GM23338 (cell line): ENCODE results near the gene ST6GALNAC1. TPM values are rescaled to one million over a fixed set of nuclear protein-coding genes. Genes with fewer than 3 reads are reported as not detected.

ENCODE experiments used
- ATAC-seq: fragments of 200-7000 bp; cut with Tn5 transposase; 3 replicates; pipeline ENCODE4 v1.9.1; 2020
- DNase-seq: peaks from one replicate; pipeline ENCODE4 v3.0.0-alpha.2; 2015; ENCODE audit warnings: low spot score
- H2AFZ ChIP-seq: fragments of 200-600 bp; sonication (generic); 2 replicates; pipeline ENCODE4 v1.8.0; 2016; ENCODE audit warnings: antibody characterized with exemption, mild to moderate bottlenecking, moderate library complexity
- H3F3A ChIP-seq: fragments of 200-600 bp; sonication (generic); replicated peaks from 2 replicates; pipeline ENCODE4 v1.8.0; 2017; ENCODE audit warnings: antibody characterized with exemption, mixed run types, low read depth
- H3K27ac ChIP-seq: fragments of 200-600 bp; sonication (generic); 2 replicates; pipeline ENCODE4 v1.6.1; 2016; ENCODE audit warnings: low read depth
- H3K27me3 ChIP-seq: fragments of 200-600 bp; sonication (generic); 2 replicates; pipeline ENCODE4 v1.8.0; 2016; ENCODE audit warnings: mild to moderate bottlenecking, mixed run types, moderate library complexity; ENCODE audit not compliant: insufficient read depth
- H3K36me3 ChIP-seq: fragments of 200-600 bp; sonication (generic); 2 replicates; pipeline ENCODE4 v1.8.0; 2016; ENCODE audit warnings: mild to moderate bottlenecking; ENCODE audit not compliant: insufficient read depth
- H3K4me1 ChIP-seq: fragments of 200-600 bp; sonication (generic); 2 replicates; pipeline ENCODE4 v1.8.0; 2016; ENCODE audit warnings: mild to moderate bottlenecking, moderate library complexity; ENCODE audit not compliant: insufficient read depth
- H3K4me2 ChIP-seq: fragments of 200-600 bp; sonication (generic); 2 replicates; pipeline ENCODE4 v1.7.1; 2017; ENCODE audit warnings: mixed run types
- H3K4me3 ChIP-seq: fragments of 200-600 bp; sonication (generic); 2 replicates; pipeline ENCODE4 v1.6.1; 2016; ENCODE audit warnings: mixed run types
- H3K79me2 ChIP-seq: fragments of 200-600 bp; sonication (generic); replicated peaks from 2 replicates; pipeline ENCODE4 v1.8.0; 2017; ENCODE audit warnings: mild to moderate bottlenecking; ENCODE audit not compliant: insufficient read depth
- H3K9me2 ChIP-seq: fragments of 200-600 bp; sonication (generic); 2 replicates; pipeline ENCODE4 v1.8.0; 2017; ENCODE audit not compliant: insufficient read depth
- H4K20me1 ChIP-seq: fragments of 200-600 bp; sonication (generic); replicated peaks from 2 replicates; pipeline ENCODE4 v1.8.0; 2017; ENCODE audit warnings: mild to moderate bottlenecking; ENCODE audit not compliant: insufficient read depth
- H3K27ac Mint-ChIP-seq: 2 replicates; pipeline ENCODE4 v1.8.0; 2020; ENCODE audit warnings: inconsistent platforms, mild to moderate bottlenecking, moderate library complexity, mixed read lengths
- H3K27me3 Mint-ChIP-seq: 3 replicates; pipeline ENCODE4 v1.8.0; 2022; ENCODE audit warnings: low read depth, mild to moderate bottlenecking, moderate library complexity, mixed read lengths, inconsistent platforms; ENCODE audit not compliant: insufficient read depth, poor library complexity
- H3K36me3 Mint-ChIP-seq: 3 replicates; pipeline ENCODE4 v1.8.0; 2021; ENCODE audit warnings: low read depth, mild to moderate bottlenecking, inconsistent platforms, moderate library complexity, mixed read lengths
- H3K4me1 Mint-ChIP-seq: 3 replicates; pipeline ENCODE4 v1.8.0; 2020; ENCODE audit warnings: mild to moderate bottlenecking, inconsistent platforms, mixed read lengths
- H3K4me3 Mint-ChIP-seq: 3 replicates; pipeline ENCODE4 v1.8.0; 2021; ENCODE audit warnings: moderate library complexity, mild to moderate bottlenecking, inconsistent platforms, mixed read lengths
- H3K9me3 Mint-ChIP-seq: 3 replicates; pipeline ENCODE4 v1.8.0; 2020; ENCODE audit warnings: moderate library complexity, mild to moderate bottlenecking, inconsistent platforms, mixed read lengths
- CREB1 ChIP-seq: fragments of 250-450 bp; sonication (Bioruptor Pico); IDR thresholded peaks from 2 replicates; pipeline ENCODE4 v1.5.0; 2020; ENCODE audit warnings: low read depth, mild to moderate bottlenecking, moderate library complexity
- EZH2 ChIP-seq: fragments of 200-600 bp; sonication (generic); IDR thresholded peaks from one replicate; pipeline ENCODE4 v1.8.0; 2017; ENCODE audit warnings: antibody characterized with exemption, mild to moderate bottlenecking, low read depth; ENCODE audit not compliant: unreplicated experiment
- JUNB ChIP-seq: IDR thresholded peaks from one replicate; pipeline ENCODE4 v1.6.1; 2016; ENCODE audit warnings: antibody characterized with exemption; ENCODE audit not compliant: unreplicated experiment
- NANOG ChIP-seq: IDR thresholded peaks from 2 replicates; pipeline ENCODE4 v1.6.1; 2016; ENCODE audit warnings: antibody characterized with exemption, borderline replicate concordance
- POLR2AphosphoS5 ChIP-seq: IDR thresholded peaks from 2 replicates; pipeline ENCODE4 v1.6.1; 2016; ENCODE audit warnings: antibody characterized with exemption, low read depth
- REST ChIP-seq: IDR thresholded peaks from one replicate; pipeline ENCODE4 v1.6.1; 2018; ENCODE audit warnings: antibody characterized with exemption; ENCODE audit not compliant: unreplicated experiment
- STAT1 ChIP-seq: IDR thresholded peaks from one replicate; pipeline ENCODE4 v1.6.1; 2016; ENCODE audit warnings: antibody characterized with exemption; ENCODE audit not compliant: unreplicated experiment
- ZNF114 ChIP-seq: fragments of 250-450 bp; sonication (Bioruptor Pico); IDR thresholded peaks from 2 replicates; pipeline ENCODE4 v1.5.0; 2020; ENCODE audit warnings: mild to moderate bottlenecking, moderate library complexity
- ZNF331 ChIP-seq: fragments of 250-450 bp; sonication (Bioruptor Pico); IDR thresholded peaks from 2 replicates; pipeline ENCODE4 v1.5.0; 2020; ENCODE audit warnings: low read depth, mild to moderate bottlenecking, moderate library complexity
- ZNF462 ChIP-seq: fragments of 250-450 bp; sonication (Bioruptor Pico); IDR thresholded peaks from 2 replicates; pipeline ENCODE4 v1.5.0; 2020; ENCODE audit warnings: mild to moderate bottlenecking, moderate library complexity
- polyA plus RNA-seq: library from polyadenylated mRNA; unstranded; fragments of >200 nt; fragmentation: Nextera tagmentation; extraction: Ambion mirVana; gene quantifications from 2 replicates; pipeline ENCODE4 v1.2.1, GENCODE V29; 2016
- total RNA-seq: library from RNA; depleted of rRNA; stranded (reverse); fragments of >200 nt; shearing (Covaris generic); gene quantifications from 2 replicates; pipeline ENCODE4 v1.2.3, GENCODE V29; 2014
- TF ChIP-seq, protein P1 (sequence below), 2 experiments: fragments of 200-600 bp in 1 of 2; sonication (generic) in 1 of 2; conservative IDR thresholded peaks; 2 replicates each; pipeline versions ENCODE4 v1.5.1 to v1.6.1; 2016 to 2017; ENCODE audit warnings: antibody characterized with exemption in 2 of 2, low read depth in 2 of 2, mild to moderate bottlenecking in 2 of 2, moderate library complexity in 1 of 2
- TF ChIP-seq, protein P2 (sequence below): IDR thresholded peaks from 2 replicates; pipeline ENCODE4 v1.6.1; 2016; ENCODE audit warnings: antibody characterized with exemption

The ST6GALNAC1 gene
- total and polyA plus RNA-seq, 2 experiments from 2014 or later, result not detected

DNA sequence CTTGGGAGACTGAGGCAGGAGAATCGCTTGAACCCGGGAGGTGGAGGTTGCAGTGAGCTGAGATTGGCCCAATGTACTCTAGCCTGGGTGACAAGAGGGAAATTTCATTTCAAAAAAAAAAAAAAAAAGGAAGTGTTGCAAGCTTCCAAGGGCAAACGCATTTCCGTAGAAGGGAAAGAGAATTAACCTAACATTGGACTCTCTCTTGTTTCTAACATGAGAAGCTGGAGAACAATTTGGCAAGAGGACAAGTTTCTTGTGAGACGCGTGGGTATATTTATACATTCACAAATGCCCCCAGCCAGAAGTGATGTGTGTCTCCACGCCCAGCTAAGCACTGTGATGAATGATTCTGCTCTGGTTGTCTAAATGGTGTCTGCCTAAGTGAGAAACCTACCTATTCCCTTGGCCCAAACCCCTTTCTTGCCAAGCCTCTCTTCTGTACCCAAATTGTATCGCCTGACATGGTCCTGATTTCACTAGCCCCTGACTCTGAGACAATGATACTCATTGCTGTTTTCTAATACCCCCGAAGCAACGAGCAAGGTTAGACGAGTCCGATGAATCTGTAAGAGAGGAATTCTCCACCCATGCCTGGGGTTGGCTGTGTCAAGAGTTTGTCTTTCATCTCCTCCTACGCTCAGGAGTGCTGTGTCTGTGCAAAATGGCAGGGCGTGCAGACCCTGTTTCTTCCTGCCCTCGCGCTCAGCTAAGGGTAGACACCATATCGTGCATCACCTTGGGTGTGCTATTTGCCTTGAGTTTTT, 43.7 kb downstream of the ST6GALNAC1 start (continued):
- no peak for TF ChIP-seq REST
- no peak for TF ChIP-seq ZNF331
- TF ChIP-seq STAT1, result no peak
- no peak for TF ChIP-seq EZH2
- TF ChIP-seq ZNF114, result no peak
- TF ChIP-seq CREB1 (CRISPR knock-in tag), result no peak

DNA sequence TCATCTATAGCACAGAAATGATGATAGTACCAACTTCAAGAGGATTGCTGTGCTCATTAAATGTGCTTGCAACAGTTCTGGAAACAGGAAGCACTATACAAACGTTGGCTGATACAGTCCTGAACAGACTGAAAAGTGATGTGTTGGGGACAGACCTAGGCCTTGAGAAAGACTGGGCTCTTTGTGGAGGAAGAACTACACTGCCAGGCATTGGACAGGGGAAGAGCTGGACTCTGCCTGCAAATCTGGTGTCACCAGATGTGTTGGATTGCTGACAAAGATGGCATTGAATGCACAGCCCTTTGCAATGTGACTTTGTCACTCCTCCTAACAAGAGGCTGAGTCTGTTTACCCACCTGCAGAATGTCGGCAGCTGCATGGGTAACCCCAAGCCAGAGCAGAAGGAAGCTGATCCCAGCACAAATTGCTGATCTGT, 45.5 kb downstream of the ST6GALNAC1 start:
- Histone ChIP-seq H4K20me1 (no peaks in the 10 kb centered on the region), H3K27me3 (no peaks in the 10 kb centered on the region), H3K79me2 (no peaks in the 10 kb centered on the region), H3K4me1 (peaks cover 11% of the 10 kb centered on the region), H3K9me2 (0 out of 2 replicates have a peak, but pooled peaks cover under 1% of the 10 kb centered on the region), H2AFZ (no peak overlapping the region), H3F3A (no peaks in the 10 kb centered on the region; the same call in 1 of the 2 replicates), H3K4me2 (no peak overlapping the region), H3K4me3 (no peak overlapping the region), H3K36me3 (no peaks in the 10 kb centered on the region), H3K27ac (no peak overlapping the region)
- H3K9me3 Mint-ChIP-seq, result peaks cover 12% of the 10 kb centered on the region; the same call in 2 of the 3 replicates
- H3K36me3 Mint-ChIP-seq, result no peaks in the 10 kb centered on the region
- no peak overlapping the region for H3K4me3 Mint-ChIP-seq
- DNase-seq, result no peak
- no peak overlapping the region for H3K27ac Mint-ChIP-seq
- peaks cover 17% of the 10 kb centered on the region for H3K4me1 Mint-ChIP-seq
- ATAC-seq, result no peak
- peaks cover 7% of the 10 kb centered on the region for H3K27me3 Mint-ChIP-seq
- TF ChIP-seq POLR2AphosphoS5 (no peak), ZNF331 (no peak), CREB1 (CRISPR knock-in tag) (no peak), ZNF462 (no peak), EZH2 (no peak), STAT1 (no peak), NANOG (no peak), JUNB (no peak)
- TF ChIP-seq, protein P1, sequence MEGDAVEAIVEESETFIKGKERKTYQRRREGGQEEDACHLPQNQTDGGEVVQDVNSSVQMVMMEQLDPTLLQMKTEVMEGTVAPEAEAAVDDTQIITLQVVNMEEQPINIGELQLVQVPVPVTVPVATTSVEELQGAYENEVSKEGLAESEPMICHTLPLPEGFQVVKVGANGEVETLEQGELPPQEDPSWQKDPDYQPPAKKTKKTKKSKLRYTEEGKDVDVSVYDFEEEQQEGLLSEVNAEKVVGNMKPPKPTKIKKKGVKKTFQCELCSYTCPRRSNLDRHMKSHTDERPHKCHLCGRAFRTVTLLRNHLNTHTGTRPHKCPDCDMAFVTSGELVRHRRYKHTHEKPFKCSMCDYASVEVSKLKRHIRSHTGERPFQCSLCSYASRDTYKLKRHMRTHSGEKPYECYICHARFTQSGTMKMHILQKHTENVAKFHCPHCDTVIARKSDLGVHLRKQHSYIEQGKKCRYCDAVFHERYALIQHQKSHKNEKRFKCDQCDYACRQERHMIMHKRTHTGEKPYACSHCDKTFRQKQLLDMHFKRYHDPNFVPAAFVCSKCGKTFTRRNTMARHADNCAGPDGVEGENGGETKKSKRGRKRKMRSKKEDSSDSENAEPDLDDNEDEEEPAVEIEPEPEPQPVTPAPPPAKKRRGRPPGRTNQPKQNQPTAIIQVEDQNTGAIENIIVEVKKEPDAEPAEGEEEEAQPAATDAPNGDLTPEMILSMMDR (conservative IDR thresholded peaks at IDR 0.05; ENCODE audit: low read depth in 2 of 2), result no peak
- TF ChIP-seq, protein P2, sequence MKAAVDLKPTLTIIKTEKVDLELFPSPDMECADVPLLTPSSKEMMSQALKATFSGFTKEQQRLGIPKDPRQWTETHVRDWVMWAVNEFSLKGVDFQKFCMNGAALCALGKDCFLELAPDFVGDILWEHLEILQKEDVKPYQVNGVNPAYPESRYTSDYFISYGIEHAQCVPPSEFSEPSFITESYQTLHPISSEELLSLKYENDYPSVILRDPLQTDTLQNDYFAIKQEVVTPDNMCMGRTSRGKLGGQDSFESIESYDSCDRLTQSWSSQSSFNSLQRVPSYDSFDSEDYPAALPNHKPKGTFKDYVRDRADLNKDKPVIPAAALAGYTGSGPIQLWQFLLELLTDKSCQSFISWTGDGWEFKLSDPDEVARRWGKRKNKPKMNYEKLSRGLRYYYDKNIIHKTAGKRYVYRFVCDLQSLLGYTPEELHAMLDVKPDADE, result no peak
